Mucosa of rectum (tissue), 2 donors: ENCODE data around the gene CRACR2B.
A peak's percentile ranks its signal among the peaks of the same experiment; 100 is the strongest.

Experiments
- H3K27ac ChIP-seq, 2 donors: one replicate each; pipeline ENCODE4 v1.7.0; 2013; ENCODE audit warnings: inconsistent platforms in 2 of 2, low read depth in 2 of 2, low read length in 2 of 2
- H3K27me3 ChIP-seq, 2 donors: one replicate each; pipeline ENCODE4 v1.7.0; 2013; ENCODE audit warnings: low read length in 2 of 2; ENCODE audit not compliant: control insufficient read depth in 2 of 2, insufficient read depth in 2 of 2
- H3K36me3 ChIP-seq, 2 donors: one replicate each; pipeline ENCODE4 v1.7.0; 2013; ENCODE audit warnings: low read length in 2 of 2; ENCODE audit not compliant: control insufficient read depth in 2 of 2, insufficient read depth in 2 of 2
- H3K4me1 ChIP-seq, 2 donors: one replicate each; pipeline ENCODE4 v1.7.0; 2013; ENCODE audit warnings: low read length in 2 of 2, mild to moderate bottlenecking in 1 of 2; ENCODE audit not compliant: control insufficient read depth in 2 of 2, insufficient read depth in 2 of 2
- H3K4me3 ChIP-seq, 2 donors: one replicate each; pipeline ENCODE4 v1.7.0; 2013; ENCODE audit warnings: low read length in 2 of 2
- H3K9ac ChIP-seq, 2 donors: one replicate each; pipeline ENCODE4 v1.7.0; 2013; ENCODE audit warnings: low read length in 2 of 2, low read depth in 1 of 2, mild to moderate bottlenecking in 1 of 2
- H3K9me3 ChIP-seq, 2 donors: one replicate each; pipeline ENCODE4 v1.7.0; 2013; ENCODE audit warnings: low read length in 2 of 2; ENCODE audit not compliant: control insufficient read depth in 2 of 2
- donor health status: healthy.
- donor health status: Normal muscosa, but diverticular disease.

CRACR2B gene

DNA sequence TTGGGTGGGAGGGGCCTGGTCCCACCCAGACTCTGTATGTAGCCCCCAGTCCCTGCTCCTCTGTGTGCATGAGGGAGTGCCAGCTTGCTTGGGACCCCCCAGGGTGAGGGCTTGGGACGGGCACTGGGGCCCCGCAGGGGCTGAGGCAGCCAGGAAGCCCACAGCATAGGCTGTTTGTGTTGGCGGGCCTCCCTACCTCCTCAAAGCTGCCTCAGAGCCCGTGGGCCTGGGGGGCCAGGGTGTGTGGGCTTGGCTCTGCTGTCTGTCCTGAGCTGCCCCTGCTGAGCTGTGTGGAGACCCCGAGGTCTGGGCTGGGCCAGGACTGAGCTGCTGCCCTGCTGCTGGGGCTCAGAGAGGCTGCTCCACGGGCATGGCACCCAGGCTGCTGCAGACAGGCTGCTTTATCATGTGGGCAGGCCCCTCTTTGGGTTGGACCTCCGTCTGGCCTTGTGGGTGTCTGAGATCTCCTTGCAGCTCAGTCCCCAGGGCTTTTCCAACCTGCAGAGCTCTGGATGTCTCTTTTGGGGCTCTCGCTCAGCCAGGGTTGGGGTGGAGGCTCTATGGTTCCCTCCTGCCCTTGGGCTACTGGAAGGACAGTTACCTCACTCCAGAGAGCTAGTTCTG, 18.3 kb downstream of the CRACR2B start:
- H3K27ac ChIP-seq, result no peak overlapping the region
- no peak overlapping the region for H3K4me3 ChIP-seq
- H3K36me3 ChIP-seq, result no peaks in the 10 kb centered on the region
- H3K27me3 ChIP-seq, result peaks cover 11 to 15% of the 10 kb centered on the region in 2 donors
- H3K4me1 ChIP-seq, result peaks cover 27 to 31% of the 10 kb centered on the region in 2 donors
- no peak overlapping the region for H3K9ac ChIP-seq
- no peaks in the 10 kb centered on the region for H3K9me3 ChIP-seq

DNA sequence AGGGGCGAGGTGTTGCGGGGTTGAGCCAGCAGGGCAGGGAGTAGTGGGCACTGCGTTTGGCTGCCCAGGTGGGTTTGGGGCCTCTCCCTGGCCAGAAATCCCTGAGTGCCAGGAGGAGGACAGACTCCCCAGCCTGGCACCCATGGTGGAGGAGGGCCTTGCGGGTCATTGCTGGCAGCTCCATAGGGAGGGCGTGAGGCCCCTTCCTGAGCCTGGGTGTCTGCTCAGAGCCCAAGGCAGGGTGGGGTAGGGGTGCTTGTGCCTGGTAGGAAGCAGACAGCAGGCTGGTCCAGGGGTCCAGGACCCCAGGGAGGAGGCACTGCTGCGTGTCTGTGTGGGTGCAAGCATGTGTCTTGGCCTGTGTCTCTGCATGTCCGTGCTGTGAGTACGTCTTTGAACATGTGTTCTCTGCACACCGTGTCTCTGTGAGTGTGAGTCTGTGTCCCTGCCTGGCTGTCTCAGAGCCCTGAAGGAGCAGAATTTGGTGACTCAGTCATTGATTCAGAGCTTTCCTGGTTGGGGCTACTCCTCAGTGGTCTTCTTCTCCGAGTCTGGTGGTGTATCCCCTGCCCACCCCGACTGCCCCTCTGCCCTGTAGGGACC, 18.9 kb downstream of the CRACR2B start:
- no peaks in the 10 kb centered on the region for H3K36me3 ChIP-seq
- no peak overlapping the region for H3K4me3 ChIP-seq
- no peak overlapping the region for H3K27ac ChIP-seq
- H3K9me3 ChIP-seq, result no peaks in the 10 kb centered on the region
- H3K9ac ChIP-seq, result no peak overlapping the region
- peaks cover 16 to 19% of the 10 kb centered on the region in 2 donors for H3K27me3 ChIP-seq
- peaks cover 21 to 26% of the 10 kb centered on the region in 2 donors for H3K4me1 ChIP-seq

DNA sequence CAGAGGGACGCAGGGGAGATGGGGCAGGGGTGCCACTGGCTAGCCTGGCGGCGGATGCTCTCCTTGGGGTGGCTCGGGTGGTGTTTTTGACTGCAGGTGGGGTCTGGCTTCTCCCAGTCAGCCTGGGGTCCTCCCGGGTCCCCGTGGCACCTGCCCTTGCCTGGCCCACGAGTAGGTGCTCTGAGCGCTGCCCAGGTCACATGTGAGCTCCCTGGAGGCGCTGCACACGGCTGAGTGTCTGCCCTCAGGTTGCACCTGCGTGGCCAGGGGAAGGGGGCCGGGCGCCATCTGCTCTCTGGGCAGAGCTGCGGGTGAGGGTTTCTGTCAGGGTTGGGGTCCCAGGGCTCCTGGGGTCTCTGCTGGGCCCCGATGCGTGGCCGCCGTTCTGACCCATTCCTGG, 20.2 kb downstream of the CRACR2B start:
- peaks cover 16 to 19% of the 10 kb centered on the region in 2 donors for H3K27me3 ChIP-seq
- no peak overlapping the region for H3K27ac ChIP-seq
- H3K36me3 ChIP-seq, result no peaks in the 10 kb centered on the region
- H3K4me1 ChIP-seq, result peaks cover 21 to 26% of the 10 kb centered on the region in 2 donors
- no peak overlapping the region for H3K4me3 ChIP-seq
- H3K9me3 ChIP-seq, result no peaks in the 10 kb centered on the region
- H3K9ac ChIP-seq, result no peak overlapping the region

- Histone ChIP-seq H3K9ac (no peak overlapping the region), H3K36me3 (no peaks in the 10 kb centered on the region), H3K9me3 (no peaks in the 10 kb centered on the region), H3K27ac (no peak overlapping the region), H3K4me3 (peak overlapping the region in 1 of 2 donors; percentile 16), H3K4me1 (peaks cover 16 to 22% of the 10 kb centered on the region in 2 donors), H3K27me3 (peaks cover 16 to 19% of the 10 kb centered on the region in 2 donors)
Measured at GRCh38 chr11:848380-848931, 20.7 kb downstream of the CRACR2B start.

GRCh38 chr11:849104-849824, 21.5 kb downstream of the CRACR2B start:
- Histone ChIP-seq H3K4me3 (peak overlapping the region in 1 of 2 donors; percentile 30), H3K4me1 (peaks cover 11 to 16% of the 10 kb centered on the region in 2 donors), H3K27ac (no peak overlapping the region), H3K36me3 (no peaks in the 10 kb centered on the region), H3K27me3 (peaks cover 16 to 19% of the 10 kb centered on the region in 2 donors), H3K9me3 (no peaks in the 10 kb centered on the region), H3K9ac (no peak overlapping the region)

DNA sequence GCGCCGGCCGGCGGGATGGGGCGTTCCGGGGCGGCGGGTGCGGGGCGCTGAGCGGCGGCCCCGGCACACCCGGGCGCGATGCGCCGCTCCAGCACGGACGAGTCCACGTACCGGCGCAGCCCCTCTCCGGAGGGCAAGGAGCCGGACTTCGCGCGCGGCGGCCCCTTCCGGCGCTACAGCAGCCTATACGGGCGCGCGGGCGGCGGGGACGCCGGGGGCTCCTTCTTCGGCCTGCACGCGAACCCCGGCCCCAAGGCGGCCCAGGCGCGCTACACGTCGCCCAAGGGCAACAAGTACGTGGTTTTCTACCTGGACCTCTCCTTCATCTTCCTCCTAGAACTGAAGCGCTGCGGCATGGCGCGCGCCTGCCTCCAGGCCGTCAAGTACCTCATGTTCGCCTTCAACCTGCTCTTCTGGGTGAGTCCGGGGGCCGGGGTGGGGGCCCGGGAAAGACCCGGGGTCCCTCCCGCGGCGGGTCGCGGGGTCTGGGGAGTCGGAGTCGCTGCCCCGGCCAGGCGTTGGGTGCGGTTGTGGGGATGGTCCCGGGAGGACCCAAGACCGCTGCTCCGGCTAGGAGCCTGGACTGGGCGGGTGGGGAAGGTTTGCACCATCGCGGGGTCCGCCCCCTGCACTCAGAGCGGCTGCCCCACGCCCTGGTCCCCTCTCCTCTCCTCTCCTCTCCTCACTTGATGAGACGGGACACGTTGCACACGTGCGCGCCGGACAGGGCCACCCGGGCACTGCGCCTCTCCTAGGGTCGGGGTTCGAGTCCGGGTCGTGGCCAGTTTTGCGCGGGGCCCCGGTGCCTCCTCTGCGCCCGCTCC, 22.4 kb downstream of the CRACR2B start:
- no peaks in the 10 kb centered on the region for H3K36me3 ChIP-seq
- H3K4me3 ChIP-seq, result no peak overlapping the region
- peaks cover 16 to 19% of the 10 kb centered on the region in 2 donors for H3K27me3 ChIP-seq
- no peaks in the 10 kb centered on the region for H3K9me3 ChIP-seq
- no peak overlapping the region for H3K9ac ChIP-seq
- no peak overlapping the region for H3K27ac ChIP-seq
- peaks cover 6 to 10% of the 10 kb centered on the region in 2 donors for H3K4me1 ChIP-seq

- H3K9me3 ChIP-seq, result no peaks in the 10 kb centered on the region
- no peaks in the 10 kb centered on the region for H3K36me3 ChIP-seq
- H3K4me3 ChIP-seq, result no peak overlapping the region
- H3K27me3 ChIP-seq, result peaks cover 16 to 19% of the 10 kb centered on the region in 2 donors
- H3K4me1 ChIP-seq, result peaks cover 6 to 9% of the 10 kb centered on the region in 2 donors
- no peak overlapping the region for H3K9ac ChIP-seq
- no peak overlapping the region for H3K27ac ChIP-seq
Measured at GRCh38 chr11:850775-851763, 23.4 kb downstream of the CRACR2B start.

DNA sequence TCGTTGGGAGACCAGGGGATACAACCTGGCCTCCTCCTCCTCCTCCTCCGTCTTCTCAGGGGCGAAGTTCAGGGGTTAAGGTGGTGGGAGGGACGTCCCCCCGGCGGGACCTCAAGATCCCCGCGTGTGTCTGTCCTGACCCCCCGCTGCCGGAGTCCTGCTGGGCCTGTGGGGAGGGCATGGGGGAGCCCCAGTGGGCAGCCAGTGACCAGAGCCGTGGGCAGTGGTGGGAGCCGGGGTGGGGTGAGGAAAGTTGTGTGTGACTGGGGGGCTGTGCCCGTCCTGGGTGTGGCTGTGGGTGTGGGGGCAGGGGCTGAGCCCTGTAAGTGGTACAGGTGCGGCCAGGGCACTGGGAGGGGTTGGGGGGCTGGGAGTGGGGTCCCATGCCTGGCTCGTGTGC, 25.0 kb downstream of the CRACR2B start:
- Histone ChIP-seq H3K9ac (no peak overlapping the region), H3K36me3 (no peaks in the 10 kb centered on the region), H3K4me1 (peaks cover 6 to 8% of the 10 kb centered on the region in 2 donors), H3K27ac (no peak overlapping the region), H3K27me3 (peaks cover 16 to 19% of the 10 kb centered on the region in 2 donors), H3K4me3 (no peak overlapping the region), H3K9me3 (no peaks in the 10 kb centered on the region)
